Fibroblast of the aortic adventitia (primary cell): ENCODE results near the gene CCDC74B. TPM values are rescaled to one million over a fixed set of nuclear protein-coding genes. Genes with fewer than 3 reads are reported as not detected.
"Not testable (repeated sequence)": the region's sequence is repeated elsewhere in the genome, so short reads cannot be mapped to it uniquely, and the experiment has no call there.

Experiments used
- DNase-seq: peaks from one replicate; pipeline ENCODE4 v3.0.0-alpha.2; 2010; ENCODE audit warnings: low read depth
- H3K4me3 ChIP-seq: 2 replicates; pipeline ENCODE4 v1.5.1; 2011; ENCODE audit warnings: low read depth, mild to moderate bottlenecking, control low read depth, low read length, moderate library complexity
- CTCF ChIP-seq: IDR thresholded peaks from 2 replicates; pipeline ENCODE4 v1.5.1; 2011; ENCODE audit warnings: mild to moderate bottlenecking, low read length, control low read depth, inconsistent platforms; ENCODE audit not compliant: insufficient read depth
- total RNA-seq: library from RNA; depleted of rRNA; stranded (reverse); fragments of >200 nt; gene quantifications from 2 replicates; pipeline ENCODE4 v1.2.3, GENCODE V29; 2012; ENCODE audit warnings: low replicate concordance

The CCDC74B gene
- total RNA-seq = 9.7 and 12.2 TPM in 2 replicates

GRCh38 chr2:130145006-130145414, at the start of gene CCDC74B:
TSS of gene CCDC74B (minus strand) at chr2:130145112. CDS start at chr2:130144996, 116 bp downstream.
- H3K4me3 ChIP-seq = peak within 1 kb of the TSS; percentile 55
- DNase-seq = peak; percentile 21

- not testable (repeated sequence) for H3K4me3 ChIP-seq
These were observed 48.9 kb upstream of the CCDC74B start for GRCh38 chr2:130193824-130194223.

GRCh38 chr2:130192451-130192850, 47.5 kb upstream of the CCDC74B start:
- not testable (repeated sequence) for H3K4me3 ChIP-seq, DNase-seq

More at GRCh38 chr2:130193824-130194223, 48.9 kb upstream of the CCDC74B start:
- DNase-seq = not testable (repeated sequence)

GRCh38 chr2:130191319-130191718, 46.4 kb upstream of the CCDC74B start:
- DNase-seq, H3K4me3 ChIP-seq: not testable (repeated sequence)

GRCh38 chr2:130190237-130190636, 45.3 kb upstream of the CCDC74B start:
- no peak overlapping the region for H3K4me3 ChIP-seq
- TF ChIP-seq CTCF = no peak
- no peak for DNase-seq

GRCh38 chr2:130188958-130189357, 44.0 kb upstream of the CCDC74B start:
- H3K4me3 ChIP-seq, DNase-seq: not testable (repeated sequence)

GRCh38 chr2:130187859-130188792, 43.2 kb upstream of the CCDC74B start:
- DNase-seq, H3K4me3 ChIP-seq: not testable (repeated sequence)

GRCh38 chr2:130187268-130187667, 42.4 kb upstream of the CCDC74B start:
- TF ChIP-seq CTCF = no peak
- no peak for DNase-seq

GRCh38 chr2:130186391-130186790, 41.5 kb upstream of the CCDC74B start:
- no peak for TF ChIP-seq CTCF
- DNase-seq = no peak
- H3K4me3 ChIP-seq = no peak overlapping the region

More at GRCh38 chr2:130187268-130187667, 42.4 kb upstream of the CCDC74B start:
- H3K4me3 ChIP-seq = no peak overlapping the region

- H3K4me3 ChIP-seq = no peak overlapping the region
- no peak for DNase-seq
- no peak for TF ChIP-seq CTCF
These were observed 41.0 kb upstream of the CCDC74B start for GRCh38 chr2:130185896-130186295.
